GM12891 (cell line): ENCODE results near the gene CALCOCO1.

Source experiments
- POLR2A ChIP-seq: IDR thresholded peaks from 2 replicates; pipeline ENCODE4 v1.6.1; 2011; ENCODE audit warnings: low read depth, low read length, control low read depth
- POLR2AphosphoS5 ChIP-seq: IDR thresholded peaks from 2 replicates; pipeline ENCODE4 v1.6.1; 2011; ENCODE audit warnings: low read depth, low read length, control low read depth
- POU2F2 ChIP-seq: IDR thresholded peaks from 2 replicates; pipeline ENCODE4 v1.6.1; 2011; ENCODE audit warnings: low read depth, mild to moderate bottlenecking, control low read depth, low read length, moderate library complexity
- TAF1 ChIP-seq: IDR thresholded peaks from 2 replicates; pipeline ENCODE4 v1.6.1; 2011; ENCODE audit warnings: low read depth, low read length, control low read depth

DNA sequence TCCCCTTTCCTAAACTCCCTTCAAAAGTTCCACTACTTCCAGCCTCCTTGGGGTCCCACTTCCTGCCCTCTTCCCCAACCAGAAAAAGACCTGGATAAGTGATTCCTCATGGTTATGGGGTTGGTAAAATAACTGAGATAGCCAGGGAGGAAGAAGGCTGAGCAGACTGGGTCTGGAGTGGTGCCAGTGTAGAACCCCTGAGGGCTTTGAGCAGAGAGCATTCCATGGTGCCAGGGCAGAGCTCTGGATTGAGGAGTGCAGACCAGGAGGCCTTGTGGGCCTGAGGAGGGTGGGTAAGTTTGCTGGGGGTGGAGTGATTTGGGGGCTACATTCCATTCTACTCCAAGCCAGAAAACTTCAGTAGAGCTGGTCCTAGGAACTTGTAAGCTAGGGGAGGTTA, 34.1 kb upstream of the CALCOCO1 start:
- no peak for TF ChIP-seq POLR2AphosphoS5
- no peak for TF ChIP-seq POLR2A
- TF ChIP-seq POU2F2: no peak
- TF ChIP-seq TAF1: no peak
